GM19467 (cell line): ENCODE results near the gene IGSF21.

Source experiments
- ATAC-seq: cut with Tn5 transposase; IDR thresholded peaks from one replicate; pipeline ENCODE4 v1.9.1; 2021; ENCODE audit warnings: mild to moderate bottlenecking, moderate library complexity; ENCODE audit not compliant: unreplicated experiment

IGSF21 gene

DNA sequence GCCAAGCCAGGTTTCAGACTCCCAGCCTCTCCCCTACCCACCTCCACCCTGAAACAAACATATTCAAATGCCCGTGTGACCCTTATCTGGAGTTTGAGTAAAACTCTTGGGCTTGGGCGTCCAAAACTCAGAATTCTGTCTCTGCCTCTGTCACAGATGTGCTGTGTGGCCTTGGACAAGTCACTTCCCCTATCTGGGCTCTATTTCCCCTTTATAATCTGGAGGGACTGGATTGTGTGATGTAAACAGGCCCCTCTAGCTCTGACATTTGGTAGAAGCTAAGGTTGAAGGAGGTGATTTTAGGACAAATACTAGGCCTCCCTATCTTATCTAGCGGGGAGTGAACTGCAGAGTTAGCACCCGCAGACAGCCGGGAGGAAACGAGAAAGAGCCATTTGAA lies 67.5 kb downstream of the IGSF21 start:
- ATAC-seq = no peak

DNA sequence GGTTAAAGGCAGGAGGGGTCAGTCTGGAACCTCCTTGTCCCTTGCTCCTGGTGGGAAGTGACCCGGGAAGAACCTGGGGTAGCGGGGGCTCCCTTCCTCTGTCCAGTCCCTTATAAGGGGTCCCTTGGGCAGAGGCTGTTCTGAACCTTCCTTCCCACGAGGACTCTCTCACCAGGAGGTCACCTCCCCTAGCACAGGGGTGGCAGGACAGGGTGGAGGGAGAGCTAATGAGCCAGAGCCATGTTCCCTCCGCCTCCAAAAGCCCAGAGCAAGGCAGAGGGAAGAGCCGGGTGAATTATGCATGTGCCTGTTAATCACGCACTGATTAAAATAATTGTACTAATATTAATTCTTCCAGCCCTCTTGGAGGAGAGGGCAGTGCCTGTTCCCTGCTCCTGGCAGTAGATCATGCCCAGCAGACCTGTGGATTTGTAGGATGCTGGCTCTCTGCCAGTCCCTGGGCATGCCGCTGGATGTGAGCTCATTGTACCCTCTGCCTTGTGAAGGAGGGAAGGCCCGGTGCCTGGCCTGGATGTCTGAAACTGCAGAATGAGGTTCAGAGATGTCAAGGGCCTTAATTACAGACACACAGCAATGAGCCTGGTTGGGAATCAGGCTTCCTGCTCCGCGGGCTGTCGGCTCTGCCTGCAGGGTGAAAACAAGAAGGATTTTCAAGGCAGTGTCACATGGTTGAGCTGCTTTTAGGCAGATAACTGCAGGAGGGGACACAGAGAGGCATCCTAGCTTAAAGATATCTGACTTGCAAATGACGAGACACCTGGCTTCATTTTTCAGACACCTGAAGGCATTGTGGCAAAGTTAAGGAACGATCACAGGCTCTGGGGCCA lies 68.2 kb downstream of the IGSF21 start:
- ATAC-seq = no peak

DNA sequence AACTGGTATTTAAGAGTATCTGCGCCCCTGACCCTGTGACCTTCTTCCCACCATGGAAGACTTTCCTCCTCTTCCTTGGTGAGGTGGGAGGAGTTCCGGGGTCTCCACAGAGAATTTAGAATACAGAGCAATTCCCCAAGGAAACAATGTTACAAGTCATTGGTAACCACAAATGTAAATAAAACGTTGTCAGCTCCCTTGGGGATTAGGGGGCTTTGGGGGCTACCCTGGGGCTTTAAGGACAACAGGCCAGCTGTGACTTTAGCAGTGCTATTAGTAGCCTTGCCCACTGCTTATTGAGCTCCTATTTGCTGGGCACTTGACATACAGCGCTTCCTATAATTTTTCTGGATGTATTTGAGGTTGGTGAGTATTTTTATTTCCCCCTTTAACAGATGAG lies 69.0 kb downstream of the IGSF21 start:
- no peak for ATAC-seq

DNA sequence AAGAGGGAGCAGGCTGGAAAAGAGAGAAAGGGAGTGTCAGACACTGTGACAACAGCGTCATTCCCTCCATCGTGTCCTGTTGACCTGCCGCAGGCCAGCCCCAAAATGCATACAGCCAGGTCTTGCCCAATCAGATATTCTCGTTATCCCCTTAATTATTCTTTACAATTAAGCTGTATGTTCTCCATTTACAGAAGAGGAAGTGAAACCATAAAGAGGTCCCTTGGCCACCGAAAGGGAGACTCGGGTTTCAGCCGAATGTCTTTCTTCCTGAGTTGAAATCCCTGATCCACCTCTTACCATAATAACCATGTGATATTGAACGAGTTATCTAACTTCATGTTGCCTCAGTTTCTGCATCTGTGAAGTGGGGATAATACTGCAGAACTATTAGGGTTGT lies 70.5 kb downstream of the IGSF21 start:
- no peak for ATAC-seq

GRCh38 chr1:18179009-18179408 lies 71.4 kb downstream of the IGSF21 start:
- ATAC-seq = no peak

DNA sequence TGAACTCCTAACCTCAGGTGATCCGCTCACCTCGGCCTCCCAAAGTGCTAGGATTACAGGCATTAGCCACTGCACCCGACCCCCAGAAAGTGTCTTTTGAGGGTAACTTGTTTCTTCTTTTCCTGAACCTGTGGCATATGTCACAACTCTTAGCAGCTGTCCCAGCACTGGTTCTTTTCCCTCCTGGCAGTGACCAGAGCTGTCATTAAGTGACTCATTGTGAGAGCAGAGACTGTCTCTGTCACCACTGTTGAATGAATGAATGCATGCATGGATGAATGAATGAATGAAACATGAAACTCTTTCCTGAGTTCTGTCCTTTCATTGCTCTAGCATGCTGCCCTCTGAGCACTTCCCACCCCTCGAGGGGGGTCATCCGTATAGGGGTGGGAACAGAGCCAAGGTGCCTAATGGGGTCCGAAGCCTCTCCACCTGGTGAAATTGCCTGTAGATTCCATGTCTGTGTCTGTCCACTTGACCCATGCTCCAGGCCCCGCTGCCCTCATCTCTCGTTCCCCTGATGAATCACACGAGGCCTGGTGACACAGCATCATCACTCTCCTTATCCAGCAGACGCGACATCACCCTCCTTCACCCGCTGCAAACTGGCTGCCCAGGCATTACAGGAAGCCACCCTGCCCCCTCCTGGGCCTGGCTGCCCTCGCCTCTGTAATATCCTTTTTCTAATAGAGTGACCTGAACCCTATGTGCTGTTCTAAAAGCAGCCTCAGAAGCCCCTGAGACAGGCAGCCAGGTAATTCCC lies 75.0 kb downstream of the IGSF21 start:
- no peak for ATAC-seq

DNA sequence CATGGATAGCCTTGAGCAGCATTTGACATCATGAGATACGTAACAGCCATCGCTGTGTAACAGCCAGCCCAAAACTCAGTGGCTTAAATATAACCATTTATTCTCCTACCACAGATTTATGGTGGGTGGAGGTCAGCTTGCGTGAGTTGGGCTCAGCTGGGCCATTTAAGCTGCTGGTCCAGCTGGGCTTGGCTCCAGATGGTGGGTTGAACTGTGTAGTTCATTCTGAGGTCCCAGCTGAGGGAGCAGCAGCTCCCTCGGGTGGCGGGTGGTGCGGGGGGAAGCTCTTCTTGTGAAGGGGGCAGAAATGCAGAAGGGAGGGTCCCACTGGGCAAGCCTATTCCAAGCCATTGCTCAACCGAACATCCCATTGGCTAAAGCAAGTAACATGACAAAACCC lies 75.9 kb downstream of the IGSF21 start:
- no peak for ATAC-seq

- no peak for ATAC-seq
These were observed 79.5 kb downstream of the IGSF21 start for GRCh38 chr1:18187054-18187453.

DNA sequence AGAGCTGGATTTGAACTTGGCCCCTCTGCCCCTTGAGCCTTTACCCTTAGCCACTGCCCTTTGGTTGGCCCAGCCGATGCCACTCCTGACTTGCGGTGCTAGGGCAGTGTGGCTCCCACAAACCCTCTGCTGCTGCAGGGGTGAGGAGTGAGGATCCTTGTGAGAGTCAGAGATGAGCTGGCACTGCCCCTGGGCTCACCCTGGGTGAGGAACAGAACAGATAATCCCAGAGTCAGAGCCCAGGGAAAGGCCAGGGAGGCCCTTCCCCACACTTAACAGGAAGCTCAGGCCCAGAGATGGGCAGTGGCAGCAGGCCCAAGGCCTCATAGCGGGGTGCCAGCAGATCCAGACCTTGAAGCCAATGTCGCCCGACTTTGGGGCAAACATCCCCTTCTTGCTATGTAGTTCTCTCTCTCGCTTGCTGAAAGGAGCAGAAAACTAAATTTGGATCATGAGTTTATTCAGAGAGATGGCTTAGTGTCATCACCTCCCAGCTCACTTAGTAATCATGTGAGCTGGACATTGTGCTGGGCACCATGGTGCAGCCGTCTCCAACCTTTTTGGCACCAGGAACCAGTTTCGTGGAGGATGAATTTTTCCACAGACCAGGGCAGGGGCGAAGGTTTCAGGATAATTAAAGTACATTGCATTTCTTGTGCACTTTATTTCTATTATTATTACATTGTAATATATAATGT lies 81.4 kb downstream of the IGSF21 start:
- ATAC-seq = no peak

DNA sequence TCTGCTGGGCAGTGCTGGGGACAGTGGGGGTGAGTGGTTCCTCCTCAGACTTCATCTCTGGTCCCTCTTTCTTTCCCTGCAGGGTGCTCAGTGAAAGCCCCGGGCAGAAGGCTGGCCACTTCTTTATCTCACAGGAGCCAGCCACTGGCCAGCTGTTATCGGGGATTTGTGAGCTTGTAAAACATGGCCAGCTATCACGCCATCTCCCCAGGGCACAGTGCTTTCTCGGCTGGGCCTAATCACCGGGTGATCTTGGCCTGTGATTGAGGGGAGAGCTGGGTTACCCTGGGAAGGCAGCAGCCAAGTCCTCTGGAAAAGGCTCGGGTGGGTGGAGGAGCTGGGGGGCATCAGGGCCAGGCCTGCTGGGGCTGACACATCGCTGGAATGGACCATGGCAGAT lies 83.0 kb downstream of the IGSF21 start:
- ATAC-seq = no peak

DNA sequence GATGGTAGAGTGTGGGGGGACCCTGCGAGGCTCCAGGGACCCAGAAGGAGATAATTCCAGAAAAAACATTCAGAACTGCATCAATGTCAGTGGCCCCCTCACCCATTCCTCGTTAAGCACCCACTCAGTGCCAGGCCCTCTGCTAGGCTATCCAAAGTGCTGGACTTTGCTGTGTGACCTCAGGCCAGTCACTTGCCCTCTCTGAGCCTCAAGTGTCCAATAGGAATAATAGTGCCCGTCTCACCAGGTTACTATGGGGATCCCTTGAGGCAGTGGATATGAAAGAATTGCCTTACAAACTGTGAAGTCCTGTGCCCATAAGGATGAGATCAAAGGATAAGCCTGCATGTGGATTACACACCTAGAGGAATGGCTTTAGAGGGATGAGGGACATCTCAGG lies 83.4 kb downstream of the IGSF21 start:
- ATAC-seq = no peak

DNA sequence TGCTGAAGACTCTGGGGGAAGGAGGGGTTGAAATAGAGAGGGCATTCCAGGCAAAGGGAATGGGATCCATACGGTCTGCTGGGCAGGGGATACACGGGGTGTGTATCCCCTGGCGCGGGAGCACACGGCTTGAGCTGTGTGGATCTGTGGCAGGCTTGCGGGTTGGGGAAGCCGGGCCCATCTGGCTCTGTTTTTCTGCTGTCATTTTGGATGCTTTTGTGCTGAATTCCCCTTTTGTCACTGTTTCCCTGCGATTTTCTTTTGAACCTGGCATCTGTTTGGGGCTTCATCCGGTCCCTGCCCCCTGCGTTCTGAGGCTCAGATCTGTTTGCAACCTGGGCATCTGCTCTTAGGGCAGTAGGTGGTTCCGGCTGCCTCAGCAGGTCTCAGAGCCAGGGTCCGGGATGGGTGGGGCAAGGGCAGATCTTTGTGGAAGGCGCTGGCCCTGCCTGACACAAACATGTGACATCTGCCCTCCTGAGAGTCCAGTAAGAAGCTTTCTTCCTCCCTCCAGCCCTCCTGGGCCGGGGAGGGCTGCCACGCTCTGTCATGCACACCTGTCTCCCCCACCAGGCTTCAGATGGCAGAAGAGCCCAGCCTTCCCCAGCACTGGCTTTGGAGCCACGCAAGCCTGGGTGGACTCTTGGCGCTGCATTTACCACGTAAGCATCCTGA lies 84.0 kb downstream of the IGSF21 start:
- no peak for ATAC-seq

- ATAC-seq = no peak
These were observed 84.6 kb downstream of the IGSF21 start for GRCh38 chr1:18192182-18192581.

DNA sequence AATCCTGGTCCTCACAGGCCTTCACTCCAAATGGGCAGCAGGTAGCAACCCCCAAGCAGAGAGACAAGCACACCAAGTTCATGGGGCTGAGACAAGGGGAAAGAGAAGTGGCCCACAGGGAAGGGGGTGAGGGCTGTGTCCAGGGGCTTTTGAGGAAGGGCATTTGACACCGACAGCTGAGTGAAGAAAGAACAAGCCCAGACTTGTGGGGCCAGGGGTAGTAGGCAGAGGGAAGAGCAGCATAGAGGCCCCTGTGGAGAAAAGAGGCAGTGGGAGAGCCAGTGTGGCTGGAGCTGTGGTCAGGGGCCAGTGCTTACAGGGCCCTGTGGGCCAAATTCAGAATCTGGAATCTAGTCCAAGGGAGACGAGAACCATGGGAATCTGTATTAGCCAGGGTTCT lies 85.4 kb downstream of the IGSF21 start:
- no peak for ATAC-seq

DNA sequence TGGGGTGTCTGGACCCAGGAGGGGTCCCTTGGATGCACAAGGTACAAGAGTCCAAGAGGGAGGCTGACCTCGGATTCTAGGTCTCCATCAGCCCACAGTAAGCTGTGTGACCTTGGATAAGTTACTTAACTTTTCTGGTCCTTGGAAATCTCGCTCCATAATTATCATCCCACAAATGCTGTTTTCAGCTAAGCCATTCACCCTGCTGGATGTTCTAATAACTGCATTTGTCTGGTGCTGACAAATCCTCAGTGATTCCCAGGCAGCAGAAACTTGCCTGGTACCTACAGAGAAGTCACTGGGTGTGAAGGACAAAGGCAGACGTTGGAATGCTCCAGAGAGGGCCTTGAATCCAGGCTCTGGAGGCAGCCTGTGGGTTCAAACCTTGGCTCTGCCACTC lies 89.7 kb downstream of the IGSF21 start:
- ATAC-seq = no peak

DNA sequence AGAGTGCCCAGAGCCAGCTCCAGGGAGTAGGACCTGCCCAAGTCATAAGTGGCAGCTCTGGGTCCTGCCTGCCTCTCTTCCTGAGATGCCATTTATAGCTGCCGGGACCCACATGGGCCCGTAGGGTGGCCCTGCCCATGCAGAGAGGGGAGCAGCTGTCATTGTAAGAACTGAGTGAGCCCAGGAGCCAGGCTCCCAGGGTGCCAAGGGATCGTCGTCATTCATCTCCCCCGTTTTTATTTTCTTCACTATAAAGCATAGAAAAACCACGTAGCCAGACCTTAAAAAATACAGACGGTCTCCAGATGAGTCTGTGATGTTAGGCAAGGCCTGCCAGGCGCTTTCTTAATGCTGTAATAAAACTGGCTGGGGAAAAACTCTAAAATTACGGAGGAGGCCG lies 90.7 kb downstream of the IGSF21 start:
- no peak for ATAC-seq

- no peak for ATAC-seq
These were observed 91.9 kb downstream of the IGSF21 start for GRCh38 chr1:18199462-18199861.

DNA sequence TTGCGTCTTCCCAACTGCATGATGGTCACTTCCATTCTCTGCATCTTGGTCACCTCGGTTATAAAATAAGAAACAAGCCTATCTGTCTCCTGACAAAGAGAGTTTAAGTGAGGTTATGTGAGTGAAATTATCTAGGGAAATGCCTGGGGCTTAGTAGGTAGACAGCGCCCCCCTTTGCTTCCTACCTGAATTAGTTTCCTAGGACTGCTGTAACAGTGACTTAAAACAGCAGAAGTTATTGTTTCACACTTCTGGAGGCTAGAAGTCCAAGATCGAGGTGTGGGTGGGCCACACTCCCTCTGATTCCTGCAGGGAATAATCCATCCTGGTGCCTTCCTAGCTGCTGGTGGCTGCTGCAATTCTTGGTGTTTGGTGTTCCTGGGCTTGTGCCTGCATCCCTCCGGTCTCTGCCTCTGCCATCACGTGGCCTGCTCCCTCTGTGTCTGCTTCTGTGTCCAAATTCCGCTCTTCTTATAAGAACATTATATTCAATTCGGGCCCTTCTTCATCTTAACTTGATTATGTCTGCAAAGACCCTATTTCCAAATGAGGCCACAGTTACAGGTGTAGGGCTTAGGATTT lies 92.6 kb downstream of the IGSF21 start:
- no peak for ATAC-seq

GRCh38 chr1:18200918-18201317 lies 93.3 kb downstream of the IGSF21 start:
- ATAC-seq = no peak

DNA sequence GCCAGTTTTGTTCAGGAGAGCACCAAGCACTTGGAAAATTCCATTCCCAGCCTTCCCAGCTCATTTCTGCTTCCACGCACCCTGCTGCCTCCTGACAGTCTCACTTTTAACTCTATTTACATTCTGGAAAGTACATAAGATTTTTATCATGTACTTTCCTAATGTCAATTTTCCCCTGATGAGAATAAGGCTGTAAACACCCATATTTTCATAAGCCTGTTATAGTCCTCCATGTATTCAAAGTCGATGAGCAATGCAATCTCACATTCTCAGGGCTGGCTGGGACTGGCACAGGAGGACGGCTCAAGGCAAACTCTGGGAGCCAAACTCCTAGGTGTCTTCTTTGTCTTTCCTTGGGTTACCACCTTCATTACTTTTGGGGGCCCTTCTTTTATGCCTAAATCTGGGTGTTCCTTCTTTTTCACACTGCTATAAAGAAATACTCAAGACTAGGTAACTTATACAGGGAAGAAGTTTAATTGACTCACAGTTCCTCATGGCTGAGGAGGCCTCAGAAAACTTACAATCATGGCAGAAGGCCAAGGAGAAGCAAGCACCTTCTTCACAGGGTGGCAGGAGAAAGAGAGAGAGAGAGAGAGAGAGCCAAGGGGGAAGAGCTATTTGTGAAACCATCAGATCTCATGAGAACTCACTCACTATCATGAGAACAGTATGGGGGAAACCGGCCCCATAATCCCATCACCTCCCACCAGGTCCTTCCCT lies 94.6 kb downstream of the IGSF21 start:
- no peak for ATAC-seq
